Caco-2 (cell line): ENCODE measurements around the gene AGPAT1. TPM values are rescaled to one million over a fixed set of nuclear protein-coding genes. Genes with fewer than 3 reads are reported as not detected.

Experiments
- BruUV-seq: library from RNA; stranded (reverse); fragments of 400-500 nt; replicated peaks from 2 replicates; lab custom pipeline; 2021; lab: Mats Ljungman, UMichigan
- CTCF ChIA-PET: fragments of 300-600 bp; sonication (Branson Sonifier 250); formaldehyde crosslinking; loops from one replicate; lab custom pipeline; 2022; ENCODE audit warnings: antibody characterized with exemption; lab: Charles Lee
- POLR2A ChIA-PET: fragments of 300-600 bp; sonication (Branson Sonifier 250); formaldehyde crosslinking; loops from one replicate; lab custom pipeline; 2022; ENCODE audit warnings: antibody characterized with exemption; lab: Charles Lee
- DNase-seq, 2 experiments: peaks; one replicate each; pipeline versions ENCODE4 v3.0.0 to v3.0.0-alpha.2; 2020 to 2022
- H3K27me3 ChIP-seq: replicated peaks from 2 replicates; pipeline ENCODE4 v1.6.0; 2011; ENCODE audit warnings: low read length; ENCODE audit not compliant: control insufficient read depth, insufficient read depth
- H3K36me3 ChIP-seq: 2 replicates; pipeline ENCODE4 v1.5.1; 2011; ENCODE audit warnings: low read length; ENCODE audit not compliant: control insufficient read depth, insufficient read depth
- H3K4me1 ChIP-seq: fragments of 250-450 bp; sonication (Bioruptor Pico); 2 replicates; pipeline ENCODE4 v1.5.1; 2020; ENCODE audit warnings: mild to moderate bottlenecking
- H3K4me3 ChIP-seq: 2 replicates; pipeline ENCODE4 v1.5.1; 2011; ENCODE audit warnings: low read depth, mild to moderate bottlenecking, control low read depth, low read length
- H3K9me3 ChIP-seq: fragments of 250-450 bp; sonication (Bioruptor Pico); 2 replicates; pipeline ENCODE4 v1.5.1; 2020; ENCODE audit warnings: mild to moderate bottlenecking, moderate library complexity
- H3K27ac Mint-ChIP-seq: one replicate; pipeline ENCODE4 v1.8.0; 2022; ENCODE audit warnings: mixed read lengths; ENCODE audit not compliant: unreplicated experiment
- H3K27me3 Mint-ChIP-seq: one replicate; pipeline ENCODE4 v1.8.0; 2022; ENCODE audit warnings: mixed read lengths; ENCODE audit not compliant: insufficient read depth, unreplicated experiment
- H3K36me3 Mint-ChIP-seq: one replicate; pipeline ENCODE4 v1.8.0; 2022; ENCODE audit warnings: mild to moderate bottlenecking, mixed read lengths; ENCODE audit not compliant: insufficient read depth, unreplicated experiment
- H3K4me1 Mint-ChIP-seq: one replicate; pipeline ENCODE4 v1.8.0; 2022; ENCODE audit warnings: low read depth, mixed read lengths; ENCODE audit not compliant: unreplicated experiment
- H3K4me3 Mint-ChIP-seq: one replicate; pipeline ENCODE4 v1.8.0; 2022; ENCODE audit warnings: mild to moderate bottlenecking, moderate library complexity, mixed read lengths; ENCODE audit not compliant: unreplicated experiment
- H3K9me3 Mint-ChIP-seq: one replicate; pipeline ENCODE4 v1.8.0; 2022; ENCODE audit warnings: mixed read lengths; ENCODE audit not compliant: unreplicated experiment
- CTCF ChIP-seq, 2 experiments: fragments of 200-600 bp in 1 of 2; IDR thresholded peaks; 1 replicate in 1 of 2; 2 replicates in 1 of 2; pipeline versions ENCODE4 v1.5.1 to v1.8.0; 2011 to 2022; ENCODE audit warnings: antibody characterized with exemption in 1 of 2, control low read depth in 1 of 2, inconsistent platforms in 1 of 2, low read depth in 1 of 2, low read length in 1 of 2, mild to moderate bottlenecking in 1 of 2, moderate library complexity in 1 of 2; ENCODE audit not compliant: insufficient read depth in 1 of 2, severe bottlenecking in 1 of 2, unreplicated experiment in 1 of 2
- intact Hi-C: fragments of 100-400 bp; cut with micrococcal nuclease; formaldehyde crosslinking; loops from one replicate; pipeline ENCODE4 v1.10.0; 2022; ENCODE audit not compliant: unreplicated experiment
- total RNA-seq: library from RNA; stranded (reverse); gene quantifications from 2 replicates; pipeline ENCODE4 v1.2.3, GENCODE V29; 2022

AGPAT1 gene
- total RNA-seq, 1 experiment from 2014 or later = 60.4 TPM

DNA sequence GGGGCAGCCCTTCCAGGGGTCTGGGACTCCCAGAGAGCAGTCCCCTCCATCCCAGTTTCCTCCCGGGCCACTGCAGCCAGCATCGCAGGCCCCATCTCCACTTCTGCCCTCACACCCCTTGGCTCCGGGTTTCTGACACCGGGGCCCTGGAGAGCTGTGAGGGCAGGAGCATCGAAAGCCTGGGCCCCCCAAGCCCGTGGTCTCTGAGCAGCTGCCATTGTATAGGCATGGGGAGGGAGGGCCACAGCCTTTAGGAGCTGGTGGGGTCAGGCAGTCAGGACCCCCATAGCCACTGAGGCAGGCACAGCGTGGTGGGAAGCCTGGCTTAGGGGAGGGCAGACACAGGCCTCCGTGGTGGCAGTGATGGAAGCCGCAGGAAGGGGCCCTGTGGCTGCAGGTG lies 26.3 kb upstream of the AGPAT1 start:
- DNase-seq = no peak
- H3K4me3 Mint-ChIP-seq = no peak overlapping the region
- BruUV-seq = no TSS peak
- Histone ChIP-seq H3K9me3 (0 out of 2 replicates have a peak, but pooled peaks cover 3% of the 10 kb centered on the region), H3K36me3 (no peaks in the 10 kb centered on the region), H3K4me1 (peaks cover 2% of the 10 kb centered on the region; the same call in 1 of the 2 replicates), H3K4me3 (no peak overlapping the region), H3K27me3 (no peaks in the 10 kb centered on the region; the same call in 1 of the 2 replicates)
- ChIA-PET POLR2A (no interaction called here), CTCF (no interaction called here)
- peaks cover 4% of the 10 kb centered on the region for H3K27me3 Mint-ChIP-seq
- H3K36me3 Mint-ChIP-seq = peaks cover 5% of the 10 kb centered on the region
- H3K4me1 Mint-ChIP-seq = no peaks in the 10 kb centered on the region
- H3K9me3 Mint-ChIP-seq = no peaks in the 10 kb centered on the region
- TF ChIP-seq CTCF (IDR thresholded peaks at IDR 0.05; ENCODE audit: insufficient read depth in 1 of 2, low read depth in 1 of 2, low read length in 1 of 2, severe bottlenecking in 1 of 2, unreplicated experiment in 1 of 2) = no peak
- no peak overlapping the region for H3K27ac Mint-ChIP-seq
- intact Hi-C loops = no loop called here

DNA sequence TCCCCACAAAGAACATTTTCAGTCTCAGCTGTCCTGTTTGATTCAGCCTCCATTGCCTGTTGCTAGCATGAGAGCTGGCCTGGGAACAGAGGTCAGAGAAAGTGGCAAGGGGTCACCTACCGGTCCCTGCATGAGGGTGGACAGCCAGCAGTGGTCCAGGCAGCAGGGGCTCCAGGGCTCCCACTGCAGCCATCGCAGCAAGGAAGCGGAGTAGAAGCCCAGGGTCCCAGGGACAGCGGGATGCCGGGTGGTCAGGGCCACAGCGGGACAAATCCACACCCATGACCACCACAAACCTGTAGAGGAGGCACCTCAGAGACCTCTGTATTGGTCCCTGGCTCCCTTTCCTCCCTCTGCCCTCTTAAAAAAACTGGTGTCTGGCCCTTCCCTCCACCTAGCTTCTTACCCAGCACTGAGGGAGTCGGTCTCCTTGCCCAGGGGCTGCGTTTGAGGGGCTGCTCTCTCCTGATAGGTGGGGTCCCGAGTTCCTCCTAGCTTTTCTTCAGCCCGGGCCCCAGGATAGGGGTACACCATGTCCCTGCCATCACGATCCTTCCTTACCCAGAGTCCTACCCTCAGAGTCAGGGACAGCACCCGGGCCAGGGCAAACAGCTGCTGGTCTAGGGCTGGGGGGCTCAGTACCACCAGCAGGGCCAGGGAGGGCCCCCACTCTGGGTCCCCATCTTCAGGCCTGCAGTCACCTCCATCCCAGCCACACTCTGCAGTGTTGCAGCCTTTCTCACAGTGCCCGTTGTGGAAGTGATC lies 25.0 kb upstream of the AGPAT1 start:
- no peak overlapping the region for H3K4me3 ChIP-seq

GRCh38 chr6:32198866-32199265 lies 23.0 kb upstream of the AGPAT1 start:
- no TSS peak for BruUV-seq
- no peaks in the 10 kb centered on the region for H3K36me3 ChIP-seq
- POLR2A ChIA-PET = no interaction called here
- Mint-ChIP-seq H3K27me3 (no peaks in the 10 kb centered on the region), H3K4me1 (peaks cover 16% of the 10 kb centered on the region), H3K9me3 (no peaks in the 10 kb centered on the region), H3K4me3 (peak overlapping the region; percentile 22), H3K27ac (no peak overlapping the region), H3K36me3 (peaks cover 16% of the 10 kb centered on the region)
- no peaks in the 10 kb centered on the region for H3K27me3 ChIP-seq
- H3K4me3 ChIP-seq = no peak overlapping the region
- no peak for DNase-seq
- TF ChIP-seq CTCF (IDR thresholded peaks at IDR 0.05; ENCODE audit: insufficient read depth in 1 of 2, low read depth in 1 of 2, low read length in 1 of 2, severe bottlenecking in 1 of 2, unreplicated experiment in 1 of 2) = no peak
- H3K4me1 ChIP-seq = peaks cover 9% of the 10 kb centered on the region
- H3K9me3 ChIP-seq = no peaks in the 10 kb centered on the region
- intact Hi-C loops = loop anchor here (10.0 kb wide), 1 partner anchor 766 kb away; the partner anchor contains the start of gene BRD2
- CTCF ChIA-PET = no interaction called here

More for the DNA sequence above, 25.0 kb upstream of the AGPAT1 start:
- CTCF ChIA-PET = no interaction called here
- H3K27ac Mint-ChIP-seq = no peak overlapping the region
- no peaks in the 10 kb centered on the region for H3K9me3 Mint-ChIP-seq
- H3K4me3 Mint-ChIP-seq = no peak overlapping the region
- no peaks in the 10 kb centered on the region for H3K9me3 ChIP-seq
- no TSS peak for BruUV-seq
- peaks cover 7% of the 10 kb centered on the region for H3K4me1 Mint-ChIP-seq
- no peak for DNase-seq
- H3K27me3 ChIP-seq = no peaks in the 10 kb centered on the region; the same call in 1 of the 2 replicates
- TF ChIP-seq CTCF (IDR thresholded peaks at IDR 0.05; ENCODE audit: insufficient read depth in 1 of 2, low read depth in 1 of 2, low read length in 1 of 2, severe bottlenecking in 1 of 2, unreplicated experiment in 1 of 2) = no peak
- H3K36me3 ChIP-seq = no peaks in the 10 kb centered on the region
- intact Hi-C loops = no loop called here
- H3K27me3 Mint-ChIP-seq = peaks cover 4% of the 10 kb centered on the region
- POLR2A ChIA-PET = no interaction called here
- peaks cover 9% of the 10 kb centered on the region for H3K4me1 ChIP-seq
- H3K36me3 Mint-ChIP-seq = peaks cover 7% of the 10 kb centered on the region
